ENCODE data around the gene DLD.

DNA sequence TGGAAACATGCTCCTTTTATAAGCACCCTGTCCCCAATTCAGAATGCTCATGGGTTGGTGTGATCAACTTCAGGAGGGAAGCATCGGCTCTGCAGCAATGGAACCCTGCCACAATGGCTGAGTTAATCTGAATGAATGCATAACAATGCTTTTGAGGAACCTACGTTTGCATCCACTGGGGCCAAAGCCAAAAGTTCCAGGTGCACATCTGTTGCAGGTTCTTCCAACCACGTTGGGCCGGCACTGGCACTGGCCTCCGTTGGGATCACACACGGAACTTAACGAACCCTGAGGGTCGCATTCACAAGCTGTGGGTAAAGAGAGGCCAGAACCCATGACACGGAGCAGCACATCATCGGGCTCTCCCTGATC, 68.5 kb downstream of the DLD start:
- TF ChIP-seq POLR2A (IDR thresholded peaks at IDR 0.05; ENCODE audit: low read length) (no peak), GATA1 (IDR thresholded peaks at IDR 0.05; ENCODE audit: low read depth, low read length) (no peak)

Data from erythroblast (primary cell).